HCT116 (cell line): ENCODE measurements around the gene HIRA. TPM values are rescaled to one million over a fixed set of nuclear protein-coding genes. Genes with fewer than 3 reads are reported as not detected.
"Not testable (repeated sequence)": the region's sequence is repeated elsewhere in the genome, so short reads cannot be mapped to it uniquely, and the experiment has no call there.

ENCODE experiments used
- ATAC-seq: fragments of 200-7000 bp; cut with Tn5 transposase; 2 replicates; pipeline ENCODE4 v1.9.1; 2020; ENCODE audit warnings: mild to moderate bottlenecking, moderate library complexity
- BruUV-seq: library from RNA; stranded (reverse); fragments of 400-500 nt; replicated peaks from 2 replicates; lab custom pipeline; 2021; lab: Mats Ljungman, UMichigan
- CTCF ChIA-PET: fragments of 300-600 bp; sonication (Branson Sonifier 250); formaldehyde crosslinking; loops from one replicate; lab custom pipeline; 2021; ENCODE audit warnings: antibody characterized with exemption; lab: Charles Lee
- POLR2A ChIA-PET: fragments of 300-600, 350-600 bp; sonication (Branson Sonifier 250); formaldehyde crosslinking; loops from one replicate; lab custom pipeline; 2021; ENCODE audit warnings: antibody characterized with exemption; lab: Charles Lee
- RAD21 ChIA-PET, 2 experiments: fragments of 300-600 bp; sonication (Branson Sonifier 250); formaldehyde crosslinking; loops; one replicate each; lab custom pipeline; 2023; ENCODE audit warnings: low total read pairs in 2 of 2; ENCODE audit not compliant: uncharacterized antibody in 2 of 2, unreplicated experiment in 2 of 2, low non-redundant PET in 1 of 2; lab: Charles Lee
- DNase-seq: peaks from one replicate; pipeline ENCODE4 v3.0.0-alpha.2; 2010; ENCODE audit warnings: low read depth, low spot score
- H2AFZ ChIP-seq: fragments of 200-600 bp; shearing (Covaris generic), sonication (generic); 2 replicates; pipeline ENCODE4 v1.6.1; 2017; ENCODE audit warnings: low read depth, mixed run types, mixed read lengths, antibody characterized with exemption, low read length; ENCODE audit not compliant: poor library complexity, severe bottlenecking
- H3K27ac ChIP-seq: 2 replicates; pipeline ENCODE4 v1.5.1; 2012; ENCODE audit warnings: low read depth, low read length
- H3K27me3 ChIP-seq: fragments of 200-600 bp; sonication (generic); 2 replicates; pipeline ENCODE4 v1.6.1; 2016; ENCODE audit warnings: mixed run types, low read length, mixed read lengths; ENCODE audit not compliant: insufficient read depth
- H3K36me3 ChIP-seq, 2 experiments: fragments of 200-500 bp in 1 of 2; fragments of 200-600 bp in 1 of 2; sonication (Bioruptor generic) in 1 of 2; sonication (generic) in 1 of 2; 2 replicates each; pipeline versions ENCODE4 v1.5.1 to v1.6.1; 2014 to 2016; ENCODE audit warnings: low read length in 2 of 2, inconsistent platforms in 1 of 2, mixed read lengths in 1 of 2, mixed run types in 1 of 2; ENCODE audit not compliant: insufficient read depth in 2 of 2, control insufficient read depth in 1 of 2
- H3K4me1 ChIP-seq, 2 experiments: fragments of 200-600 bp in 1 of 2; sonication (generic) in 1 of 2; 2 replicates each; pipeline versions ENCODE4 v1.5.1 to v1.6.1; 2012 to 2017; ENCODE audit warnings: low read length in 2 of 2, inconsistent platforms in 1 of 2, mild to moderate bottlenecking in 1 of 2, mixed read lengths in 1 of 2, mixed run types in 1 of 2, moderate library complexity in 1 of 2; ENCODE audit not compliant: insufficient read depth in 2 of 2, control insufficient read depth in 1 of 2
- H3K4me2 ChIP-seq: fragments of 200-600 bp; sonication (generic); 2 replicates; pipeline ENCODE4 v1.6.1; 2017; ENCODE audit warnings: mixed run types, low read length, mixed read lengths
- H3K4me3 ChIP-seq, 2 experiments: fragments of 200-600 bp in 1 of 2; sonication (generic) in 1 of 2; replicated peaks in 1 of 2; 2 replicates each; pipeline ENCODE4 v1.5.1; 2011 to 2016; ENCODE audit warnings: low read length in 2 of 2, control low read depth in 1 of 2, low read depth in 1 of 2, mild to moderate bottlenecking in 1 of 2, mixed read lengths in 1 of 2, mixed run types in 1 of 2
- H3K79me2 ChIP-seq: fragments of 200-600 bp; sonication (generic); 2 replicates; pipeline ENCODE4 v1.6.1; 2017; ENCODE audit warnings: mild to moderate bottlenecking, mixed run types, low read length, moderate library complexity, mixed read lengths; ENCODE audit not compliant: insufficient read depth
- H3K9ac ChIP-seq: fragments of 200-600 bp; sonication (generic); 2 replicates; pipeline ENCODE4 v1.6.1; 2016; ENCODE audit warnings: low read length, mixed read lengths
- H3K9me2 ChIP-seq: fragments of 200-600 bp; sonication (generic), shearing (Covaris generic); 2 replicates; pipeline ENCODE4 v1.6.1; 2017; ENCODE audit warnings: mixed run types, mild to moderate bottlenecking, moderate library complexity; ENCODE audit not compliant: insufficient read depth
- H3K9me3 ChIP-seq, 2 experiments: fragments of 200-500 bp in 1 of 2; fragments of 200-600 bp in 1 of 2; sonication (Bioruptor generic) in 1 of 2; sonication (generic) in 1 of 2; 2 replicates each; pipeline ENCODE4 v1.6.1; 2014 to 2017; ENCODE audit warnings: low read length in 2 of 2, mixed read lengths in 2 of 2, inconsistent platforms in 1 of 2, low read depth in 1 of 2, mild to moderate bottlenecking in 1 of 2, mixed run types in 1 of 2, moderate library complexity in 1 of 2; ENCODE audit not compliant: control insufficient read depth in 1 of 2, insufficient read depth in 1 of 2
- H4K20me1 ChIP-seq: fragments of 200-600 bp; sonication (generic), shearing (Covaris generic); 2 replicates; pipeline ENCODE4 v1.6.1; 2017; ENCODE audit warnings: mixed run types, mild to moderate bottlenecking, moderate library complexity; ENCODE audit not compliant: insufficient read depth
- CEBPB ChIP-seq: IDR thresholded peaks from 2 replicates; pipeline ENCODE4 v1.6.1; 2012; ENCODE audit warnings: low read depth
- FOSL1 ChIP-seq: IDR thresholded peaks from 2 replicates; pipeline ENCODE4 v1.6.1; 2012; ENCODE audit warnings: low read depth
- JUND ChIP-seq: IDR thresholded peaks from 2 replicates; pipeline ENCODE4 v1.6.1; 2012
- POLR2AphosphoS5 ChIP-seq: IDR thresholded peaks from 2 replicates; pipeline ENCODE4 v1.6.1; 2011; ENCODE audit warnings: mild to moderate bottlenecking, low read depth, low read length, moderate library complexity
- SIN3A ChIP-seq: IDR thresholded peaks from 2 replicates; pipeline ENCODE4 v1.6.1; 2012; ENCODE audit warnings: low read depth
- SP1 ChIP-seq: IDR thresholded peaks from 2 replicates; pipeline ENCODE4 v1.6.1; 2012; ENCODE audit warnings: low read depth
- ZFX ChIP-seq: fragments of 450-650 bp; IDR thresholded peaks from 2 replicates; pipeline ENCODE4 v1.6.1; 2017
- intact Hi-C: fragments of 100-400 bp; cut with micrococcal nuclease; formaldehyde crosslinking; loops from 2 replicates; pipeline ENCODE4 v1.10.0; 2022
- total RNA-seq: library from RNA; stranded (reverse); gene quantifications from one replicate; pipeline ENCODE4 v1.2.1, GENCODE V29; 2021; ENCODE audit not compliant: unreplicated experiment
- TF ChIP-seq, protein P1 (sequence below), 3 experiments: fragments of 200-600 bp in 1 of 3; sonication (generic) in 1 of 3; IDR thresholded peaks in 2 of 3; conservative IDR thresholded peaks in 1 of 3; 2 replicates each; pipeline ENCODE4 v1.5.1; 2012 to 2017; ENCODE audit warnings: low read depth in 2 of 3, low read length in 2 of 3, antibody characterized with exemption in 1 of 3, borderline replicate concordance in 1 of 3, control low read depth in 1 of 3, mild to moderate bottlenecking in 1 of 3, mixed read lengths in 1 of 3, mixed run types in 1 of 3, moderate library complexity in 1 of 3; ENCODE audit not compliant: insufficient read depth in 1 of 3
- TF ChIP-seq, protein P2 (sequence below): IDR thresholded peaks from 2 replicates; pipeline ENCODE4 v1.6.1; 2012
- TF ChIP-seq, protein P3 (sequence below): IDR thresholded peaks from 2 replicates; pipeline ENCODE4 v1.6.1; 2011; ENCODE audit warnings: mild to moderate bottlenecking, low read length, moderate library complexity; ENCODE audit not compliant: insufficient replicate concordance; ENCODE audit errors: extremely low read depth

Gene HIRA
- total RNA-seq, 1 experiment from 2014 or later = 30.6 TPM

DNA sequence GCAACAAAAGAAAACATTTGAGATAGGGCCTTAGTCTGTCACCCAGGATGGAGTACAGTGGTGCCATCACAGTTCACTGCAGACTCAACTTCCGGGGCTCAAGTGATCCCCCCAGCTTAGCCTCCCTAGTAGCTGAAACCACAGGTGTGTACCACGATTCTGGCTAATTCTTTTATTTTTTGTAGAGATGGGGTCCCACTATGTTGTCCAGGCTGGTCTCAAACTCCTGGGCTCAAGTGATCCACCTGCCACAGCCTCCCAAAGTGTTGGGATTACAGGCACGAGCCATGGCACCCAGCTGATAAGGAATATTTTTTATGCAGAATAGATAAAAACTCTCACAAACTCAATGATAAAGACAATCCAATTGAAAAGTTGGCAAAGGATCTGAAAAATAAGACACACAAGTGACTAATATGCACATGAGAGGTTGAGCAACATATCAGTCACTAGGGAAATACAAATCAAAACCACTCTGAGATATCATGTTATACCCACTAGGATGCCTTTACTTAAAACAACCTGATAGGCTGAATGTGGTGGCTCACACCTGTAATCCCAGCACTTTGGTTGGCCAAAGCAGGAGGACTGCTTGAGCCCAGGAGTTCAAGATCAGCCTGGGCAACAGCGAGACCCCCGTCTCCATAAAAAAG lies 106.1 kb downstream of the HIRA start:
- intact Hi-C loops = no loop called here
- Histone ChIP-seq H3K4me2 (no peak overlapping the region), H3K27ac (no peak overlapping the region), H3K4me1 (no peaks in the 10 kb centered on the region), H3K9me3 (no peaks in the 10 kb centered on the region), H3K79me2 (no peaks in the 10 kb centered on the region), H3K36me3 (peaks cover 1 to 6% of the 10 kb centered on the region in 2 experiments; a peak in 2 of 4 replicates), H3K9me2 (no peaks in the 10 kb centered on the region), H4K20me1 (no peaks in the 10 kb centered on the region), H2AFZ (no peak overlapping the region), H3K27me3 (no peaks in the 10 kb centered on the region), H3K9ac (no peak overlapping the region), H3K4me3 (no peak overlapping the region)
- ChIA-PET CTCF (no interaction called here), RAD21 (no interaction called here), POLR2A (no interaction called here)
- no peak for ATAC-seq
- no peak for TF ChIP-seq SP1
- TF ChIP-seq, protein P1, sequence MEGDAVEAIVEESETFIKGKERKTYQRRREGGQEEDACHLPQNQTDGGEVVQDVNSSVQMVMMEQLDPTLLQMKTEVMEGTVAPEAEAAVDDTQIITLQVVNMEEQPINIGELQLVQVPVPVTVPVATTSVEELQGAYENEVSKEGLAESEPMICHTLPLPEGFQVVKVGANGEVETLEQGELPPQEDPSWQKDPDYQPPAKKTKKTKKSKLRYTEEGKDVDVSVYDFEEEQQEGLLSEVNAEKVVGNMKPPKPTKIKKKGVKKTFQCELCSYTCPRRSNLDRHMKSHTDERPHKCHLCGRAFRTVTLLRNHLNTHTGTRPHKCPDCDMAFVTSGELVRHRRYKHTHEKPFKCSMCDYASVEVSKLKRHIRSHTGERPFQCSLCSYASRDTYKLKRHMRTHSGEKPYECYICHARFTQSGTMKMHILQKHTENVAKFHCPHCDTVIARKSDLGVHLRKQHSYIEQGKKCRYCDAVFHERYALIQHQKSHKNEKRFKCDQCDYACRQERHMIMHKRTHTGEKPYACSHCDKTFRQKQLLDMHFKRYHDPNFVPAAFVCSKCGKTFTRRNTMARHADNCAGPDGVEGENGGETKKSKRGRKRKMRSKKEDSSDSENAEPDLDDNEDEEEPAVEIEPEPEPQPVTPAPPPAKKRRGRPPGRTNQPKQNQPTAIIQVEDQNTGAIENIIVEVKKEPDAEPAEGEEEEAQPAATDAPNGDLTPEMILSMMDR (IDR thresholded peaks at IDR 0.05 in 2 of 3, conservative IDR thresholded peaks at IDR 0.05 in 1 of 3; ENCODE audit: borderline replicate concordance in 1 of 3, insufficient read depth in 1 of 3, low read depth in 2 of 3, low read length in 2 of 3) = no peak
- TF ChIP-seq, protein P2, sequence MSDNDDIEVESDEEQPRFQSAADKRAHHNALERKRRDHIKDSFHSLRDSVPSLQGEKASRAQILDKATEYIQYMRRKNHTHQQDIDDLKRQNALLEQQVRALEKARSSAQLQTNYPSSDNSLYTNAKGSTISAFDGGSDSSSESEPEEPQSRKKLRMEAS = no peak
- TF ChIP-seq FOSL1 = no peak
- no peak for TF ChIP-seq CEBPB
- TF ChIP-seq POLR2AphosphoS5 = no peak
- no peak for TF ChIP-seq SIN3A
- TF ChIP-seq JUND = no peak
- TF ChIP-seq ZFX = no peak
- TF ChIP-seq, protein P3, sequence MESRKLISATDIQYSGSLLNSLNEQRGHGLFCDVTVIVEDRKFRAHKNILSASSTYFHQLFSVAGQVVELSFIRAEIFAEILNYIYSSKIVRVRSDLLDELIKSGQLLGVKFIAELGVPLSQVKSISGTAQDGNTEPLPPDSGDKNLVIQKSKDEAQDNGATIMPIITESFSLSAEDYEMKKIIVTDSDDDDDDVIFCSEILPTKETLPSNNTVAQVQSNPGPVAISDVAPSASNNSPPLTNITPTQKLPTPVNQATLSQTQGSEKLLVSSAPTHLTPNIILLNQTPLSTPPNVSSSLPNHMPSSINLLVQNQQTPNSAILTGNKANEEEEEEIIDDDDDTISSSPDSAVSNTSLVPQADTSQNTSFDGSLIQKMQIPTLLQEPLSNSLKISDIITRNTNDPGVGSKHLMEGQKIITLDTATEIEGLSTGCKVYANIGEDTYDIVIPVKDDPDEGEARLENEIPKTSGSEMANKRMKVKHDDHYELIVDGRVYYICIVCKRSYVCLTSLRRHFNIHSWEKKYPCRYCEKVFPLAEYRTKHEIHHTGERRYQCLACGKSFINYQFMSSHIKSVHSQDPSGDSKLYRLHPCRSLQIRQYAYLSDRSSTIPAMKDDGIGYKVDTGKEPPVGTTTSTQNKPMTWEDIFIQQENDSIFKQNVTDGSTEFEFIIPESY = no peak
- BruUV-seq = no TSS peak
- DNase-seq = no peak

DNA sequence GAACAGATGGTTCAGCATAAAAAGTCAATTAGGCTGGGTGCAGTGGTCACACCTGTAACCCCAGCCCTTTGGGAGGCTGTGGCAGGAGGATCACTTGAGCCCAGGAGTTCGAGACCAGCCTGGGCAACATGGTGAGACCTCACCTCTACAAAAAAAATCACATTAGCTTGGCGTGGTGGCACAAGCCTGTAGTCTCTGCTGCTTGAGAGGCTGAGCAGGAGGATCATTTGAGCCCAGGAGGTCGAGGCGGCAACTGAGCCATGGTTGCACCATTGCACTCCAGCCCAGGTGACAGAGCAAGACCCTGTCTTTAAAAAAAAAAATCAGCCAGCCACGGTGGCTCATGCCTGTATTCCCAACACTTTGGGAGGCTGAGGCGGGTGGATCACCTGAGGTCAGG lies 108.1 kb downstream of the HIRA start:
- POLR2A ChIA-PET, BruUV-seq, DNase-seq, H3K9ac ChIP-seq, ATAC-seq, H3K9me2 ChIP-seq, H3K36me3 ChIP-seq, H3K79me2 ChIP-seq, CTCF ChIA-PET, H2AFZ ChIP-seq, H3K27ac ChIP-seq, H3K27me3 ChIP-seq, H3K9me3 ChIP-seq, H3K4me3 ChIP-seq, H3K4me2 ChIP-seq, intact Hi-C loops, H3K4me1 ChIP-seq, H4K20me1 ChIP-seq, RAD21 ChIA-PET: not testable (repeated sequence)
